HL-60 (cell line): ENCODE measurements around the gene DNMT3L.

Experiments used
- DNase-seq, 2 experiments: peaks; one replicate each; pipeline ENCODE4 v3.0.0-alpha.2; 2010 to 2020; ENCODE audit warnings: low read depth in 1 of 2, low spot score in 1 of 2
- H3K27ac ChIP-seq: fragments of 250-450 bp; sonication (Bioruptor Pico); replicated peaks from 2 replicates; pipeline ENCODE4 v1.5.1; 2020; ENCODE audit warnings: mild to moderate bottlenecking, moderate library complexity
- H3K27me3 ChIP-seq: fragments of 250-450 bp; sonication (Bioruptor Pico); 2 replicates; pipeline ENCODE4 v1.5.1; 2021; ENCODE audit warnings: mild to moderate bottlenecking, moderate library complexity; ENCODE audit not compliant: insufficient read depth, poor library complexity, severe bottlenecking
- H3K4me3 ChIP-seq: replicated peaks from 2 replicates; pipeline ENCODE4 v1.5.1; 2011; ENCODE audit warnings: mild to moderate bottlenecking, control low read depth, low read length; ENCODE audit not compliant: insufficient read depth
- GABPA ChIP-seq: IDR thresholded peaks from 2 replicates; pipeline ENCODE4 v1.6.1; 2012; ENCODE audit warnings: low read depth
- POLR2AphosphoS5 ChIP-seq: IDR thresholded peaks from 2 replicates; pipeline ENCODE4 v1.6.1; 2012; ENCODE audit warnings: low read depth
- SPI1 ChIP-seq: IDR thresholded peaks from 2 replicates; pipeline ENCODE4 v1.6.1; 2012; ENCODE audit warnings: low read depth, mild to moderate bottlenecking, borderline replicate concordance
- TF ChIP-seq, protein P1 (sequence below): IDR thresholded peaks from one replicate; pipeline ENCODE4 v1.5.1; 2011; ENCODE audit warnings: low read length, control low read depth, inconsistent platforms; ENCODE audit not compliant: insufficient read depth
- TF ChIP-seq, protein P2 (sequence below): IDR thresholded peaks from 2 replicates; pipeline ENCODE4 v1.6.1; 2012; ENCODE audit warnings: low read depth; ENCODE audit not compliant: insufficient replicate concordance

Gene DNMT3L

DNA sequence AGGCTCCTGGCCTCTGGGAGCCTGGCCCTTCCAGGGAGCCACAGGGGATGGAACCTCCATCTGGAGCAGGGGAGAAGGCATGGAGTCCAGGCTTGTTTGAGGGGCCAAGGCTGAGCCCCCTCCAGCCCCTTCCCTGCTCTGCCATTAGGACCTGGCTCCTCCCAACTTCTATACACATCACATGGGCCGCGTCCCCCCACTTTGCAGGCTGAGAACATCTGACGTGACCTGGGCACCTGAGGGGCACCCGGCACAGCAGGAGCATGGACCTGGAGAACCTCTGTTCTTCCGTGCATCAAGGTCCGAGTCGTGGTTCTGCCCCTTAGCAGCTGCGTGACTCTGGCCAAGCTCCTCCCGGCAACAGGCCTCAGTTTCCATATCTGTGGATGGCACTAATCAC is 20.1 kb upstream of the DNMT3L start:
- Histone ChIP-seq H3K27ac (no peak overlapping the region), H3K4me3 (no peak overlapping the region), H3K27me3 (no peaks in the 10 kb centered on the region)
- DNase-seq: no peak
- TF ChIP-seq, protein P1, sequence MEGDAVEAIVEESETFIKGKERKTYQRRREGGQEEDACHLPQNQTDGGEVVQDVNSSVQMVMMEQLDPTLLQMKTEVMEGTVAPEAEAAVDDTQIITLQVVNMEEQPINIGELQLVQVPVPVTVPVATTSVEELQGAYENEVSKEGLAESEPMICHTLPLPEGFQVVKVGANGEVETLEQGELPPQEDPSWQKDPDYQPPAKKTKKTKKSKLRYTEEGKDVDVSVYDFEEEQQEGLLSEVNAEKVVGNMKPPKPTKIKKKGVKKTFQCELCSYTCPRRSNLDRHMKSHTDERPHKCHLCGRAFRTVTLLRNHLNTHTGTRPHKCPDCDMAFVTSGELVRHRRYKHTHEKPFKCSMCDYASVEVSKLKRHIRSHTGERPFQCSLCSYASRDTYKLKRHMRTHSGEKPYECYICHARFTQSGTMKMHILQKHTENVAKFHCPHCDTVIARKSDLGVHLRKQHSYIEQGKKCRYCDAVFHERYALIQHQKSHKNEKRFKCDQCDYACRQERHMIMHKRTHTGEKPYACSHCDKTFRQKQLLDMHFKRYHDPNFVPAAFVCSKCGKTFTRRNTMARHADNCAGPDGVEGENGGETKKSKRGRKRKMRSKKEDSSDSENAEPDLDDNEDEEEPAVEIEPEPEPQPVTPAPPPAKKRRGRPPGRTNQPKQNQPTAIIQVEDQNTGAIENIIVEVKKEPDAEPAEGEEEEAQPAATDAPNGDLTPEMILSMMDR: no peak
- TF ChIP-seq, protein P2, sequence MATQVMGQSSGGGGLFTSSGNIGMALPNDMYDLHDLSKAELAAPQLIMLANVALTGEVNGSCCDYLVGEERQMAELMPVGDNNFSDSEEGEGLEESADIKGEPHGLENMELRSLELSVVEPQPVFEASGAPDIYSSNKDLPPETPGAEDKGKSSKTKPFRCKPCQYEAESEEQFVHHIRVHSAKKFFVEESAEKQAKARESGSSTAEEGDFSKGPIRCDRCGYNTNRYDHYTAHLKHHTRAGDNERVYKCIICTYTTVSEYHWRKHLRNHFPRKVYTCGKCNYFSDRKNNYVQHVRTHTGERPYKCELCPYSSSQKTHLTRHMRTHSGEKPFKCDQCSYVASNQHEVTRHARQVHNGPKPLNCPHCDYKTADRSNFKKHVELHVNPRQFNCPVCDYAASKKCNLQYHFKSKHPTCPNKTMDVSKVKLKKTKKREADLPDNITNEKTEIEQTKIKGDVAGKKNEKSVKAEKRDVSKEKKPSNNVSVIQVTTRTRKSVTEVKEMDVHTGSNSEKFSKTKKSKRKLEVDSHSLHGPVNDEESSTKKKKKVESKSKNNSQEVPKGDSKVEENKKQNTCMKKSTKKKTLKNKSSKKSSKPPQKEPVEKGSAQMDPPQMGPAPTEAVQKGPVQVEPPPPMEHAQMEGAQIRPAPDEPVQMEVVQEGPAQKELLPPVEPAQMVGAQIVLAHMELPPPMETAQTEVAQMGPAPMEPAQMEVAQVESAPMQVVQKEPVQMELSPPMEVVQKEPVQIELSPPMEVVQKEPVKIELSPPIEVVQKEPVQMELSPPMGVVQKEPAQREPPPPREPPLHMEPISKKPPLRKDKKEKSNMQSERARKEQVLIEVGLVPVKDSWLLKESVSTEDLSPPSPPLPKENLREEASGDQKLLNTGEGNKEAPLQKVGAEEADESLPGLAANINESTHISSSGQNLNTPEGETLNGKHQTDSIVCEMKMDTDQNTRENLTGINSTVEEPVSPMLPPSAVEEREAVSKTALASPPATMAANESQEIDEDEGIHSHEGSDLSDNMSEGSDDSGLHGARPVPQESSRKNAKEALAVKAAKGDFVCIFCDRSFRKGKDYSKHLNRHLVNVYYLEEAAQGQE: no peak
- TF ChIP-seq SPI1 (no peak), GABPA (no peak), POLR2AphosphoS5 (no peak)

DNA sequence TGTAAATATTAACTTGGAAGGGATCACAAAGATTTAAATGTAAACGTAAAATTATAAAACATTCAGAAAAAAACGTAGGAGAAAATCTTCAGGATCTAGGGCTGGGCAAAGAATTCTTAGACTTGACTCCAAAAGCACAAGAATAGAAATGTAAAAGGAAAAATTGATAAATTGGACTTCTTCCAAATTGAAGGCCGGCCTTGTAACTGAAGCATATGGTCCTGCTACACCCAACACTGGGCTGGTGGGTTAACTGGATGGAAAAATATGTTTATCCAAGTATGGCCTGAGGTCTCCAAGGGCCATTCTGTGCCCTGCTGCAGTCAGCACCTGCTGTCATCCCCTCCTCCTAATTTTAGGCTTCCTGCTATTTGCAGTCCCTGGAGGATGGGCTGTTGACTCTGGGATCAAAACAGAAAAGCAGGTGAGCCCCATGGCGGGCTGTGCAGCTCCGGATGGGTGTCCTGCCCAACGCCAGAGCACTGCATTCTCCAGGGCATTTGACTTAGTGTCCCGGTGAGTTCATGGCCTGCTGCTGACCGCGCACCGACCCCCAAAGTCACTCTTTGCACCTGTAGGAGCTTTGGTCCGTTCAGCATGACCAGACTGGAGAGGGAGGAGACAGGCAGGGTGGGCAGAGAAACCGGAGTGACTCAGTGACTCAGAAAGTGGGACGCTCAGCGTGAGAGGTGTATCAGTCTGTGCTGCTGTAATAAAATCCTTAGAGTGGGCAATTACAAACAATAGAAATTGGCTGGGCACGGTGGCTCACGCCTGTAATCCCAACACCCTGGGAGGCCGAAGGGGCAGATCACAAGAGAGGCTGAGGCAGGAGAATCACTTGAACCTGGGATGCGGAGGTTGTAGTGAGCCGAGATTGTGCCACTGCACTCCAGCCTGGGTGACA is 17.9 kb upstream of the DNMT3L start:
- no peaks in the 10 kb centered on the region for H3K27me3 ChIP-seq
- H3K4me3 ChIP-seq: no peak overlapping the region
- TF ChIP-seq, protein P1: no peak
- TF ChIP-seq, protein P2: no peak
- TF ChIP-seq SPI1 (no peak), GABPA (no peak), POLR2AphosphoS5 (no peak)
- DNase-seq: no peak
- H3K27ac ChIP-seq: no peak overlapping the region

DNA sequence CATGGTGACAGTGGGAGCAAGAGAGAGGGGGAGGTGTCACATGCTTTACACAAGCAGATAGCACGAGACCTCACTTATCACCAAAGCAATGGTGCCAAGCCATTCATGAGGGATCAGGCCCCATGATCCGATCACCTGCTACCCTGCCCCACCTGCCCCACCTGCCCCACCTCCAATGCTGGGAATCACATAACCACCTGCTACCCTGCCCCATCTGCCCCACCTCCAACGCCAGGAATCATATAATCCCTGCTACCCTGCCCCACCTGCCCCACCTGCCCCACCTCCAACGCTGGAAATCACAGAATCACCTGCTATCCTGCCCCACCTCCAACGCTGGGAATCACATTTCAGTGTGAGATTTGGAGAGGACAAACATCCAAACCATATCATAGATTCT is 13.3 kb upstream of the DNMT3L start:
- no peak overlapping the region for H3K4me3 ChIP-seq
- H3K27ac ChIP-seq: no peak overlapping the region
- TF ChIP-seq, protein P2: no peak
- TF ChIP-seq SPI1 (no peak), POLR2AphosphoS5 (no peak), GABPA (no peak)
- TF ChIP-seq, protein P1: no peak
- H3K27me3 ChIP-seq: no peaks in the 10 kb centered on the region
- no peak for DNase-seq
